AG10803 (cell line): ENCODE data around the gene RND3.

Experiments
- DNase-seq: peaks from one replicate; pipeline ENCODE4 v3.0.0; 2010; ENCODE audit warnings: low read depth
- H3K4me3 ChIP-seq: 2 replicates; pipeline ENCODE4 v1.5.1; 2011; ENCODE audit warnings: mild to moderate bottlenecking, low read length, control low read depth
- TF ChIP-seq, protein P1 (sequence below): conservative IDR thresholded peaks from 2 replicates; pipeline ENCODE4 v1.5.1; 2011; ENCODE audit warnings: mild to moderate bottlenecking, low read length, control low read depth, inconsistent platforms

RND3 gene

DNA sequence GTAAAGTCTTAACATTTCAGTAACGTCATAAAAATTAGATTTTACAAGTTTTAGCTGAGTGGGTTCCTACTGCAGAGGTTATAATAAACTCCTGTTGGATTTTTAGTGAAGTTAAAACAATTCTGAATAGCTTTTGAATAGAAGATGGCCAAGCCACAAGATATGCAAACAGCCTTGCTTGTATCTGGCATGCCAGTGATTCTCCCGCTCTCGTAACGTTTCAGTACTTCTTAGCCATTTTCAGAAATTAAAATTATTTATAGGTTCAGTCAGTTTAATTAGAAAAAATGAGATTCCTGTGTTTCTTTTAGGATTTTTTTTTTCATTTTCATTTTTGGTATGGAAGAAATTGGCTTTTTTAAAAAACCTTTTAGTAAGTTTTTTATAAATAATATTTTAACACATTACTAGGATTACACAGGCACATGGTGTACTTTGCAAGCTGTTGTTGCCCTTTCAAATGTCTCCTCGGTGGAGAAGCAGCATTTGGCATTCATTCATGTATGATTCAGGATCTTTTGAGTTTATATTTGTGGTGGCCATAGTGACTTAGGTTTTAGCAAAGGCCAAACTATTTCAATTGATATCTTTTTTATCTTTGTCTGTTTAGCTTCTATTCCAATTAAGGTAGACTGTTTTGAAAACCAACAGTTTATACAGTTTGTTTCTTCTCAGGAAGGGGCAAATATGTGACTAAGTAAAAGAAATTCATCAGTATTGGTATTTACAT, 30.6 kb upstream of the RND3 start:
- TF ChIP-seq, protein P1, sequence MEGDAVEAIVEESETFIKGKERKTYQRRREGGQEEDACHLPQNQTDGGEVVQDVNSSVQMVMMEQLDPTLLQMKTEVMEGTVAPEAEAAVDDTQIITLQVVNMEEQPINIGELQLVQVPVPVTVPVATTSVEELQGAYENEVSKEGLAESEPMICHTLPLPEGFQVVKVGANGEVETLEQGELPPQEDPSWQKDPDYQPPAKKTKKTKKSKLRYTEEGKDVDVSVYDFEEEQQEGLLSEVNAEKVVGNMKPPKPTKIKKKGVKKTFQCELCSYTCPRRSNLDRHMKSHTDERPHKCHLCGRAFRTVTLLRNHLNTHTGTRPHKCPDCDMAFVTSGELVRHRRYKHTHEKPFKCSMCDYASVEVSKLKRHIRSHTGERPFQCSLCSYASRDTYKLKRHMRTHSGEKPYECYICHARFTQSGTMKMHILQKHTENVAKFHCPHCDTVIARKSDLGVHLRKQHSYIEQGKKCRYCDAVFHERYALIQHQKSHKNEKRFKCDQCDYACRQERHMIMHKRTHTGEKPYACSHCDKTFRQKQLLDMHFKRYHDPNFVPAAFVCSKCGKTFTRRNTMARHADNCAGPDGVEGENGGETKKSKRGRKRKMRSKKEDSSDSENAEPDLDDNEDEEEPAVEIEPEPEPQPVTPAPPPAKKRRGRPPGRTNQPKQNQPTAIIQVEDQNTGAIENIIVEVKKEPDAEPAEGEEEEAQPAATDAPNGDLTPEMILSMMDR = no peak
- no peak overlapping the region for H3K4me3 ChIP-seq
- peak; percentile 81 for DNase-seq

DNA sequence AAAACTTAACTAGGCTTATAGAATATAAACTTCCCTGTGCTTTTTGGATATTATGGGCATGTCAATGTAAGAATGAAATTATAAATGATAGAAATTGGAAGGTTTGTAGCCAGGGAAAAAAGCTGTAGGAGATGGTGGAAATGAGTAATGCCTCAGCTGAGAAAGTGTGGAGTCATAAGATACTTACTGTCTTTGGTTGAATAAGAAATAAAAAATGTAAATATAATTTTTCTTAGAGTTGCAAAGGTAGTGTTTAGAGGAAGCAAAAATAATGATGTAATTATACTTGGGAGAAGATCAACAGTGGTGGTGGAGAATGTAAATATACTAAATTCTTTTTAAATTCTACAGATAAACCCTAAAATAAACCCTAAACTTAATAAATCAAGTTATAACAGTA, 26.2 kb upstream of the RND3 start:
- TF ChIP-seq, protein P1 = no peak
- peak; percentile 71 for DNase-seq
- no peak overlapping the region for H3K4me3 ChIP-seq

DNA sequence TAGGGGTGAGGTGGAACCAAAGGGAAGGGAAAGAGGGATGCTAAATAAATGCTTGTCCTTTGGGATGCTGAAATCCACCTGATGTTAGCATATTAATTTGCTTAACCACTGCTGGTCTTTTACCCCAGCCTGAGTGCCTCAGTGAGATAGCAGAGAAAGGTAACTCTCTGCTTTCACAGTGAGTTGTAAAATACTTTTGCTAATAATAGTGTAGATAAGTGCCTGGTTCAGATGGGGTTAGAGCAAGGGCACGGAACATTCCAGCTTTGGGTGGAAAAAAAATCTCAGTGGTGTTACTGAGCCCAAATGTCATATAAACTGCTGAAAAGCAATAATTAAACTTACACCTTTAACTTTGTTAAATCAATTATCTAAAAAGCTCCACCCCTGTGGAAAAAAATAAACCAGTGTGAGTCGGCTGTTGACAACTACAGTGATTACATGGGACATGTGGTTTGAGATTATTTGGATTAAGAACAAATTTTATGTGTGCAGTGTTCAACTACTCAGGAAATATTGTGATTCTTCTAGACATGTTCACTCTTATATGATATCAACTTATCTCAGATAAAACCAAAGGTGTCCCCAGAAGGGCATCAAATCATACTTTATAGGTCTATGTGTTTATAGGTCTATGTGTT, 21.1 kb upstream of the RND3 start:
- DNase-seq = no peak
- TF ChIP-seq, protein P1 = no peak
- H3K4me3 ChIP-seq = no peak overlapping the region

DNA sequence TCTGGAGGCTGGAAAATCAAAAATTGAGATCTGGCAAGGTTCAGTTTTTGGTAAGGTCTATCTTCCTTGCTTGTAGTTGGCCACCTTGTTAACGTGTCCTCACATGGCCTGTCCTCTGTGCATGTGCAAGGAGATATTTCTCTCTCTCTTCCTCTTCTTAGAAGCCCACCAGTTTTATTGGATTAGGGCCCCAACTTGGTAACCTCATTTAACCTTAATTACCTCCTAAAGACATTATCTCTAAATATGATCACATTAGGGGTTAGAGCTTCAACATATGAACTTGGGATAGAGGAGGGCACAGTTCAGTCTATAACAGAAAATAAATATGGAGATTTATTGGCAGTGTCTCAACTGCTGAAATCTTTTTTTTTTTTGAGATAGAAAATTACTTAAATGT, 19.6 kb upstream of the RND3 start:
- TF ChIP-seq, protein P1 = no peak
- H3K4me3 ChIP-seq = no peak overlapping the region
- DNase-seq = no peak

DNA sequence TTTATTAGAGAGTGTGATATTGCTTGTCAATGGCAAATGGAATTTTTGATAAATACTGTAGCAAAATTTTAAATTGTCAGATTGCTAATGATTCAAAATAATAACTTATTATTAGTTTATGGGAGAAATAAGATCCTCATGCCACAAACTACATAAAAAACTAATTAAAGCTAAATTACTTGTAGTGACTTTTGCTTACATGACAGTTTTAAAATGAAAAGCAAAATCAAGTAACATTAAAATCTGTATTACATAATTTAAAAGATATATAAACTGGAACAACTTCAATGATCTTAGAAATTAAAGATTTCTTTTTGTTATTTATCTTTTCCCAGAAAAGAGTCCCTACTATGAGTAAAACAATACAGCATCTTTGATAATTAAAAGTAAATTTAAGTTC, 17.7 kb upstream of the RND3 start:
- no peak for DNase-seq
- TF ChIP-seq, protein P1 = no peak
- H3K4me3 ChIP-seq = no peak overlapping the region

DNA sequence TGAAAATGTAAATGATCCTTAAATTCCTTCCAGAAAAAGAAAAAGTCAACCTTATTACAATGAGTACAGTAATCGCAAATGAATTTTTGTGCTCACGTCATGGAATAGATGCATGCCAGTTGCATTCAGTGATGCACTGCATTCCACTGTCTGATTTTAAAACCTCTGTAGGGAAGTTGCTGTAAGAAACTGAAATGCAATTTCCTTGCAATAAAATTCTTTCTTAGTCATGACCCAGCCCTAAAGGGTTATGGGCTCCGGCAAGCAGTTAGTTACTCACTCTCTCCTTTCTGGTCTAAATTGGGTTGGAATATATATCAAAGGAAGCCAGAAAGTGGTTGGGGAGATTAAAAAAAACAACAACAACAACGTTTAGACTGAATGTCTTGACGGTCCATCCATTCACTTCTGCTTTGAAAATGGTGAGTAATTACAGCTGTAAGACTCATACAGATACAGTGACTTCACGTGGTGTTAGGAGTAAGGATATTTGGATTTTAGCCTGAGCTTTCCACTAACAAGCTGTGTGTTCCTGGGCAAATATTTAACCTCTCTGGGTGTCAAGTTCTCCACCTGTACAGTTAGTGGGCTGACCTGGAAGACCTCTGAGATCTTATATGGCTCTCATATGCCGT, 8.6 kb upstream of the RND3 start:
- peak; percentile 97 for DNase-seq
- TF ChIP-seq, protein P1 = no peak
- H3K4me3 ChIP-seq = peak overlapping the region; percentile 33
